Bronchial epithelial cell (primary cell): ENCODE results near the gene MEG3. TPM values are rescaled to one million over a fixed set of nuclear protein-coding genes. Genes with fewer than 3 reads are reported as not detected.
A peak's percentile ranks its signal among the peaks of the same experiment; 100 is the strongest.

Experiments used
- DNase-seq: peaks from one replicate; pipeline ENCODE4 v3.0.0-alpha.2; 2010; ENCODE audit warnings: low read depth
- FAIRE-seq: peaks from 2 replicates; lab custom pipeline; 2011; peaks lifted over from hg19 to GRCh38; lab: Jason Lieb, UNC
- H3K27me3 ChIP-seq: 2 replicates; pipeline ENCODE4 v1.5.1; 2011; ENCODE audit warnings: low read length; ENCODE audit not compliant: control insufficient read depth, insufficient read depth
- H3K36me3 ChIP-seq: 2 replicates; pipeline ENCODE4 v1.5.1; 2011; ENCODE audit warnings: low read length; ENCODE audit not compliant: control insufficient read depth, insufficient read depth
- H3K4me3 ChIP-seq: 2 replicates; pipeline ENCODE4 v1.5.1; 2011; ENCODE audit warnings: mild to moderate bottlenecking, low read depth, low read length, control low read depth
- CTCF ChIP-seq: IDR thresholded peaks from 2 replicates; pipeline ENCODE4 v1.5.1; 2011; ENCODE audit warnings: mild to moderate bottlenecking, moderate library complexity, low read length, control low read depth, inconsistent platforms; ENCODE audit not compliant: insufficient read depth, severe bottlenecking
- total RNA-seq: library from RNA; depleted of rRNA; stranded (reverse); fragments of >200 nt; gene quantifications from 2 replicates; pipeline ENCODE4 v1.2.1, GENCODE V29; 2014

MEG3 gene
- total RNA-seq, 1 donor from 2014 or later: 3.7 TPM

DNA sequence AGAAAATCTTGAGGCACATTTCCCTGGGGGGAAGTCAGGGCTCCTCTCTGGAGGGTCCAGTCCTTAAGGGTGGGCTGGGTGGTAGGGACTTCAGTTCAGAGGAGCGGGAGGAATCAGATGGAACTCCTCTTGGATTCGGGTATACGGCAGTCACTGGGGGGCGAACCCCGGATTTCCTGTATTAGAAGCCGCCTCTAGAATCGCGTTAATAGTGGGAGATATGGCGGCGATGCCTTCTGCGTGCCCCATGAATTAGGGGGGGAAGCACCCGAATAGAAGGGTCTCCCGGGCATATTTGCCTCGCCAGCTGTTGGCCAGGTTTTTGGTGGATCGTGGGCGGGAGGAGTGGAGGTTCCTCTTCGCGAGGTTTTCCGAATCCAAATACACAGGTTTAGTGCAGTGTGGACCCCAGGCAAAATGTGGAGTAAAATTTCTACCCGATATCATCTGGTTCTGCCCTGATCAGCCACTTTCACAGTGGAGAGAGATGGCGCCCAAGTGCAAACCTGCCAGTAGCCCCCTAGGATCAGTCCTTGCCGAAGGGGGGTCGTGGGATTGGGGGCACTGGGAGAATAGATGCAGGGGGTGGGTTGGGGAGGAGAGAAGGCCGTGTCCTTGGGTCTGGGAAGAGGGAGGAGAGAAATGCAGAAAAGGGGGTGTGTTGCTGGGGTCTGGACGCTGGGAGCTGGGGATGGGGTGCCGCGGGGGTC lies 628 bp downstream of the MEG3 start:
- H3K4me3 ChIP-seq: peak overlapping the region; percentile 29
- no peak for DNase-seq
- peaks cover 4% of the 10 kb centered on the region for H3K27me3 ChIP-seq
- H3K36me3 ChIP-seq: no peaks in the 10 kb centered on the region
- no peak for FAIRE-seq
- no peak for TF ChIP-seq CTCF

GRCh38 chr14:100827101-100828021 lies 1.4 kb downstream of the MEG3 start:
- no peak for DNase-seq
- Histone ChIP-seq H3K36me3 (no peaks in the 10 kb centered on the region), H3K27me3 (peaks cover 4% of the 10 kb centered on the region), H3K4me3 (peak overlapping the region; percentile 29)
- FAIRE-seq: no peak
- TF ChIP-seq CTCF: peak; percentile 40

- TF ChIP-seq CTCF: peak; percentile 68
- Histone ChIP-seq H3K27me3 (peaks cover 4% of the 10 kb centered on the region), H3K4me3 (no peak overlapping the region), H3K36me3 (no peaks in the 10 kb centered on the region)
- FAIRE-seq (no peak), DNase-seq (peak; percentile 9)
Measured at GRCh38 chr14:100828031-100828769, 2.3 kb downstream of the MEG3 start.

GRCh38 chr14:100830681-100831080 lies 4.8 kb downstream of the MEG3 start:
- FAIRE-seq (no peak), DNase-seq (no peak)
- H3K36me3 ChIP-seq: no peaks in the 10 kb centered on the region
- no peak overlapping the region for H3K4me3 ChIP-seq
- TF ChIP-seq CTCF: no peak
- H3K27me3 ChIP-seq: peaks cover 4% of the 10 kb centered on the region

GRCh38 chr14:100832311-100832960 lies 6.5 kb downstream of the MEG3 start:
- DNase-seq (no peak), FAIRE-seq (no peak)
- Histone ChIP-seq H3K27me3 (no peaks in the 10 kb centered on the region), H3K36me3 (no peaks in the 10 kb centered on the region), H3K4me3 (no peak overlapping the region)
- TF ChIP-seq CTCF: no peak
